HG03460 (cell line): ENCODE results near the gene OR10AD1.

Experiments used
- ATAC-seq: cut with Tn5 transposase; IDR thresholded peaks from one replicate; pipeline ENCODE4 v1.9.1; 2021; ENCODE audit not compliant: unreplicated experiment

The OR10AD1 gene

GRCh38 chr12:48192861-48193260 lies 10.2 kb downstream of the OR10AD1 start:
- ATAC-seq = no peak

DNA sequence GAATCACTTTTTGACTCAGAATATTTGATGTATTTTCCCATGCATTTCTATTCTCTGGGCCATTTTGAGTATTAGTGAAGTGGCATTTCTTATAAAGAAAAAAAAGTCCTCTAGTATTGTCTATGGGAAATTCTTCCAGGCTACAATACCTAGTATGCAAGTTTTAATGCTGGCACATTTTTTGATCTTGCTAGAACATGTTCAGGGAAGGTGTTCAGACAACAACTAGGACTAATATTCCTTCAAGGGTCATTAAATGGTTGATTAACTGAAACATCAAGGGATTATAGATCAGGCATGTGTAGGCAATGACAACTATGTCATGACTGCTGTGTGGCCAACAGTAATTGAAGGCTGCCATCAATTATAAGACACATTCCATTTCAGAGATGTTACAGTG lies 12.0 kb downstream of the OR10AD1 start:
- no peak for ATAC-seq

GRCh38 chr12:48189331-48190125 lies 13.6 kb downstream of the OR10AD1 start:
- ATAC-seq = no peak

DNA sequence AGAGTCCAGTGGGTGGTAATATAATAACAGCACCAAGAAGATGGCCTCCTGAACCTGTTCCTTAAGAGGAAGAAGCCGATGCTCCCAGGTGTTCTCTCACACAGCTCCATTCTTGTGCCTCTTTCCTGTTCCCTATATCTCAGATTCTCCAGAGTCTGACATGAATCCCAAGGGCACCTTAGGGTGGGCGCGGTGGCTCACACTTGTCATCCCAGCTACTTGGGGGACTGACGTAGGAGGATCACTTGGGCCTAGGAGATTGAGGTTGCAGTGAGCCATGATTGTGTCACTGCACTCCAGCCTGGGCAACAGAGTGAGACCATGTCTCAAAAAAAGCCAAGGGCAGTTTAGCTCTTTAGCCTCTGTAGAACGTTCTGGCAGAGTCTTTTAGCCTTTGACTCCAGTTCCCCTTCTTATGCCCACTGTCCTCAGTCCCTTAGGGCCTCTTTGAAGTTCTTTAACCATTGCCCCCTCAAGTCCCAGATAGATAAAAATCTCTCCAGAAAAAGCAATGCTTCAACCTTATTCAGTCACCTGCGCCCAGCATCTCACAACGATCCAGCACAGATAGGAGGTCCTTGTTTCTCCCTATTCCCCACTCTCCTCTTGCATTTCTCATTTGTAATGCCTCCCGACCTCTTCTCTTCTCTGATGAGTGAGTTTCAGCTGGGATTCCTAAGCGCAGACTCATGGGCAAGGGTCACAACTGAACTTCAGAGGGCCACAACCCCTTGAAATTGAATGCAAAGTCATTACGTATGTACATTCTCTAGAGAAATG lies 15.0 kb downstream of the OR10AD1 start:
- ATAC-seq = no peak

DNA sequence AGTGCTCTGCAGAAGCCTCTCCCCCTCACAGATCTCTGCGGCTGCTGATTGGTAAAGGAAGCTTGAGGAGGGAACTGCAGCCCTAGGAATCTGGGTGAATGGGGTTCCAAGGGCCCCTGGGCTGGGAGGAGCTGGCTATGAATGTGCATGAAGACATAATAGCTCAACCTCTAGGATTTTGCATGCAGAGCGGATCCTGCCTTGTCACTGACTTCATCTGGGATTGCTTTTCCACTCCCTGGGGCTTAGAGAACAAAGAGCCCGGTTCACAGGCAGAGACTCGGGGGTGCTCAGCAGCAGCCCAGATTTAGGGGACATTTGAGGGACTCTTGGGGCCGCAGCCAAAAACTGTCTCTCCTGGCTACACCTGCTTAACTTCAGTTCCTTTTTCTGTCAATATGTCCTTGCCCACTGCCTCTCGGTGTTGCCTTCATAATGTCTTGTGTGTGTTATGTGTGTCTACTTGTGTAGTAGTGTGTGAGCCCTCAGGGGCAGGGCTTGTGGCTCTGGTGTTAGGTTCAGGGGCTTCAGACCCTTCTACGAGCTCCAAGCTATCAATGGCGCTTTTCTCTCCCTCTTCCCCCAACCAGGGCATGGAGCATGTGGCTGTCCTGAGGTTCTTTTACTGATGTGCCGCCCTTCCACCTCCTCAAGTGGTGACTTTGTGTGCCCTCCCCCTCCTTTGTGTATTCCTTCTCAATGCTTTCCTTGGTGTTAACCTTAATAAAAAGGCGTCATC lies 17.7 kb downstream of the OR10AD1 start:
- no peak for ATAC-seq

- no peak for ATAC-seq
Measured at GRCh38 chr12:48184549-48184922, 18.6 kb downstream of the OR10AD1 start.

DNA sequence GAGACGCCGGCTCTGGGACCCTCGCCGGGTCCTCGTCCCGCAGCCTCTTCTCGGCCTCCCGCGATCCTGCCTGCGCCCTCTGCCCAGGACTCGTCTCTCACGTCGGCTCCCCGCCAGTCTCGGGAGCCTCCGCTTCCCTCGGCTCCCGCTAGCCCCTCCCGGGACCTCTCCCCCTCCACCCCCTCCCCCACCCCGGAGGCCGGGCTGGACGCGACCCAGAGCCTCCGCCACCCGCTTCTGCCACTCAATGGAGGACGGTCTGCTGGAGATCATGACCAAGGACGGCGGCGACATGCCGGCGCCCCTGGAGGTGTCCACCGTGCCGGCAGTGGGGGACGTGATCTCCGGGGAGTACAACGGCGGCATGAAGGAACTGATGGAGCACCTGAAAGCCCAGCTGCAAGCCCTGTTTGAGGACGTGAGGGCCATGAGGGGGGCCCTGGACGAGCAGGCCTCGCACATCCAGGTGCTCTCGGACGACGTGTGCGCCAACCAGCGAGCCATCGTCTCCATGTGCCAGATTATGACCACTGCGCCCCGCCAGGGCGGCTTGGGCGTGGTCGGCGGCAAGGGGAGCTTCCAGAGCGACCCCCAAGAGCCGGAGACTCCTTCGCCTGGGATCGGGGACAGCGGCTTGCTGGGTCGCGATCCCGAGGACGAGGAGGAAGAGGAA lies 19.1 kb downstream of the OR10AD1 start:
- ATAC-seq = no peak

DNA sequence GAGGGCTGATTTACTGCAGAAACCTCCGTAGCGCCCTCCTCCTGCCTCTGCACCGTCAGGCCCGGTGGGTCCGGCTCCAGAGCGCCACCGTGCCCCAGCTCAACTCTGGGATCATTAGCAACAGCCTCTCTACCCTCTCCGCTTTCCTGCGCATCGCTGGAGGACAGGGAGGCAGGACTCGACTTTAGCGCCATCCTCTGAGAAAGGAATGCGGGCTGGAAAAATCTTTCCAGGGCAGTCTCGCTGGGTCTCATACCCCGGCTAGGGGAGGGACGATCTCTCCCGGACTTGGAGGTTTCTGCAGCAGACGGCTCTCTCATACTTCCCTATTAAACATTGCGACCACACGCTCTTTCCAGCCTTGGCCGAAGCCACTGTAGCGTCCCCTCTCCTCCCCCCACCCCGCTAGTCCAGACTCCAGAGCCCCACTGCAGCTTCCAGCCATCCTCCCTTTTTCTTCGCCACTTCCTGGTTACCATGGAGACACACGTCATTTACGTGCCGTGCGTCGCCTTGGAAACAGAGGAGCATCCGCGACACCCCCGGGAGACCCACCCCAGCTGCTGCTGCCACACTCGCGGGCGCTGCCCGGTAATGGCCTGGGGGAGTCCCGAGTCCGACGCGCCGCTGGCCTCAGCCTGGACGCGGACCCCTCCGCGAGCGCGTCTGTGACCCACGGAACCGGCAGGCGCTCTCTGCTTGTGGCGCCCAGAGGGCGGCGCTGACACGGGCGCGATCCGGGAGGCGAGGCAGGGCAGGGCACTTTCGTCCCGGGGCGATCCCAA lies 19.8 kb downstream of the OR10AD1 start, which contains the start of gene CCDC184:
CCDC184 (plus strand) TSS at position 554 of the 785 bp plus-strand sequence. CDS start 479 bp downstream, outside the sequence.
- ATAC-seq = peak; percentile 73

GRCh38 chr12:48182631-48183030 lies 20.5 kb downstream of the OR10AD1 start:
- ATAC-seq = no peak

GRCh38 chr12:48180857-48181495 lies 22.1 kb downstream of the OR10AD1 start:
- no peak for ATAC-seq

DNA sequence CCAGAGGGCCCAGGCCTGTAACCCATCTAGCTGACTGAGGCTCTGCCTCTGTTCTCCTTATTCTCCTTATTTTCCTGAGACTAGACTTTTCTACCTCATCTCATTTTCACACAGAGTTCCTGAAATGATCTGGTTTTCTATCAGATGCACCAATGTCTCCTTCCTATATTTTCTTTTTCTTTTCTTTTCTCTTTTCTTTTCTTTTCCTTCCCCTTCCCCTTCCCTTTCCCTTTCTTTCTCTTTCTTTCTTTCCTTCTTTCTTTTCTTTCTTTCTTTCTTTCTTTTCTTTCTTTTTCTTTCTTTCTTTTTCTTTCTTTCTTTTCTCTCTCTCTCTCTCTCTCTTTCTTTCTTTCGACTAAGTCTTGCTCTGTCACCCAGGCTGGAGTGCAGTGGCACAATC lies 22.7 kb downstream of the OR10AD1 start:
- no peak for ATAC-seq

- ATAC-seq = no peak
Measured at GRCh38 chr12:48179466-48179865, 23.6 kb downstream of the OR10AD1 start.

DNA sequence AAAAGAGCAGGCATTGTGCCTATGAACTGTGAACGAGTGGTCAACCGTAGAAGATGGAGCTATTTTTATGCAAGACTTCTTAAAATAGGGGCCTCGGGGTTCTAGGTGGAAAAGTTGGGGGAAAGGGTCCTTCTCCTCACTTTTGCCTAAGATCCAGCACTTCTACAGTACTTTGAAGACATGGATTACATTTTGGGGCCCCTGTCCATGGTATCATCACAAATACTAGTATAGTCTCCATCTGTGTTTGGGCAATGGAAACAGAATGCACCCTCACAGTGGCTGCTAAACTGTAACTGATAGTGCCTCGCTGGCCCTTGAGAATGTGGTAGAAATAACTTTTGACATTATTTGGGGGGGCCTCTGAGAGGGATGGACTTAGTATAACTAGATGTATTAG lies 25.1 kb downstream of the OR10AD1 start:
- no peak for ATAC-seq

- no peak for ATAC-seq
Measured at GRCh38 chr12:48176417-48176751, 26.7 kb downstream of the OR10AD1 start.

DNA sequence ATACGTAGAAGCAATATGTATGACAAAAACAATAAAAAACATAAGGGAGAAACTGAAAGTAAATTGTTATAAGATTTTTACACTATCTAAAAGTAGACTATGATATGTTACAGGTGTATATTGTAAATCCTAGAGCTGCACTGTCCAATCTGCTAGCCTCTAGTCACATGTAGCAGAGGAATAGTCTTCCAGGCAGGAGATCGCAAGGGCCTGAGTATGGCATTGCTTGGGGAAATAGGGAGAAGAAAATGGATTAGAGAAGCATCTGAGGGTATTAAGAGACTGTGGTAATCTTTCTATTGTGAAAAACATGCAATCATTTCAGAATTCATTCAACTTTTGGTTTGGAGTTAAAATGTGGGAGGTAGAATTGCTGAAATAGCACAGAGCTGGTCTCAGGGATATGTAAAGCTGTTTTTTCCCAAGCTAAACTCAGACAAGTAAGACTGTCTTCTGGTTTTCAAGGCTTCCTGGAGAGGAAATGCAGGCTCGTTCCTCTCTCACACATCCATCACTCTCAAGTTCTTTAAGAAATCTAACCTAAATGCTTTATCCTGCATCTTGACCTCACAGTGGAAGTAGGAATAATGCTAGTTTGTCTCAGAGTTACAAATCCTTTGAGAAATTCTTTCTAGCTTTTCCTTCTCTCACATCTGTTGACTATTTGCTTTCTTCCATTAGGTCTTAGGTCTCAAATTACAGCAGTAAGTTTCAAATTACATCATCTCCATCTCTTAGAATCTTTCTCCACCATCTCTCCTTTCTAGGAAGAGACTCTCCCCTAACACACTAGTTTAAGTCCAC lies 27.3 kb downstream of the OR10AD1 start:
- ATAC-seq = no peak

DNA sequence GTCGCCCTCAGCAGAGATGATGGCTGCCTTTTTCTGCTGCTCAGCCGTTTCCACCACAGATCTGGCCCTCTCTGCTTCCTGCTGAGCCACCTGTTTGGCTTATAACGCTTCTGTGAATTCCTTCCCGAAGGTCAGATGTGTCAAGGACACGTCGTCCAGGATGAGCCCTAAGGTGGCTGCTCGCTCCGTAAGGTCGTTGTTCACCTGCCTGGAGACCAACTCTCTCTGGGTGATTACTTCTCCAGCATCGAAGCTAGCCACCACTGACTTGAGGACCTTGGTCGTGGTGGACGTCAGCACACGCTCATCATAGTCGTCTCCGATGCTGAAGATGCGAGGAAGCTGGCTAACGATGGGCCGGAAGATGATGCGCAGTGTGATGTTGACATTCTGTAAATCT lies 34.1 kb downstream of the OR10AD1 start:
- ATAC-seq = no peak

GRCh38 chr12:48165089-48165981 lies 37.8 kb downstream of the OR10AD1 start:
- no peak for ATAC-seq

DNA sequence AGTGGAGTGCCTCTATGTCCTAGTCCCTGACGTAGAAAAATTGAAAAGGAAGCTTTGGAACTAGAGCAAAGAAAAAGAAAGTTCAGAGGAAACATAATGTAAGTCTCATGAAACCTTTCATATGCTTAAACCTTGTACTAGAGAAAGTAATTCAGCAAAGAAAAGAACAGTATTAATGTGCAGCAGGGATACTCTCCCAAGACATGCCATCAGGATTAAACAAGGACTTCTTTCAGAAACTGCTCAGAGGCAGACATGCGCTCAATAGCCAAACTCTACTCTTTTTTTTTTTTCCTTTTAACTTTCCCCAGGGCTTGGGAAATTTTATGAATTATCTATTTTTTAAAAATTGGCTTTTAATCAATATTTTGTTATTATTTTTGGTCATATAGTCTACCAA lies 38.6 kb downstream of the OR10AD1 start:
- ATAC-seq = no peak
